Thymus (tissue), 11 donors: ENCODE data around the gene HOXC6. TPM values are rescaled to one million over a fixed set of nuclear protein-coding genes. Genes with fewer than 3 reads are reported as not detected.

ENCODE experiments used
- DNase-seq, 9 donors: peaks; one replicate each; pipeline ENCODE4 v3.0.0-alpha.2; 2013; ENCODE audit warnings: low spot score in 9 of 9, low read depth in 6 of 9, missing footprints in 1 of 9
- H3K27ac ChIP-seq, 2 donors: one replicate each; pipeline ENCODE4 v1.5.1; 2013; ENCODE audit warnings: control low read depth in 1 of 2, low read depth in 1 of 2, low read length in 1 of 2, mild to moderate bottlenecking in 1 of 2, moderate library complexity in 1 of 2
- H3K27me3 ChIP-seq, 2 donors: one replicate each; pipeline ENCODE4 v1.5.1; 2013; ENCODE audit warnings: low read length in 1 of 2; ENCODE audit not compliant: control insufficient read depth in 2 of 2, insufficient read depth in 1 of 2
- H3K36me3 ChIP-seq, 2 donors: one replicate each; pipeline ENCODE4 v1.5.1; 2013; ENCODE audit warnings: low read length in 1 of 2, mild to moderate bottlenecking in 1 of 2, moderate library complexity in 1 of 2; ENCODE audit not compliant: control insufficient read depth in 2 of 2, insufficient read depth in 2 of 2
- H3K4me1 ChIP-seq, 2 donors: one replicate each; pipeline ENCODE4 v1.5.1; 2013; ENCODE audit warnings: low read length in 2 of 2; ENCODE audit not compliant: control insufficient read depth in 2 of 2, insufficient read depth in 2 of 2
- H3K4me3 ChIP-seq, 2 donors: one replicate each; pipeline ENCODE4 v1.5.1; 2013; ENCODE audit warnings: low read length in 2 of 2, control low read depth in 1 of 2, mild to moderate bottlenecking in 1 of 2
- H3K9me3 ChIP-seq, 2 donors: one replicate each; pipeline ENCODE4 v1.5.1; 2013; ENCODE audit warnings: low read length in 1 of 2, mild to moderate bottlenecking in 1 of 2; ENCODE audit not compliant: control insufficient read depth in 2 of 2, insufficient read depth in 1 of 2
- whole genome bisulfite sequencing: extraction: QIAGEN DNeasy Blood & Tissue Kit; methylation state at CpG from one replicate; pipeline ENCODE4 v1.1.7; 2013; 5-methylcytosine and 5-hydroxymethylcytosine counted together
- polyA plus RNA-seq: library from polyadenylated mRNA; stranded (reverse); fragments of 200-250 nt; gene quantifications from one replicate; pipeline ENCODE4 v1.2.3, GENCODE V29; 2013
- total RNA-seq: library from RNA; stranded (reverse); fragments of 120-200 nt; gene quantifications from one replicate; pipeline ENCODE4 v1.2.4, GENCODE V29; 2013
- donor health status: healthy.

Gene HOXC6
- total and polyA plus RNA-seq, 2 donors: 0.14 to 0.43 TPM

- Histone ChIP-seq H3K9me3 (peaks cover 4 to 9% of the 10 kb centered on the region in 2 donors), H3K36me3 (no peaks in the 10 kb centered on the region), H3K4me3 (no peak overlapping the region), H3K4me1 (peaks cover 2 to 4% of the 10 kb centered on the region in 2 donors), H3K27me3 (peaks cover 90 to 100% of the 10 kb centered on the region in 2 donors), H3K27ac (no peak overlapping the region)
- DNase-seq: peak in 1 of 9 donors; percentile 46
- 5% methylated on average over 28 of the region's 28 CpGs for WGBS
Observed at GRCh38 chr12:53989227-53990113, 38.8 kb upstream of the HOXC6 start.

DNA sequence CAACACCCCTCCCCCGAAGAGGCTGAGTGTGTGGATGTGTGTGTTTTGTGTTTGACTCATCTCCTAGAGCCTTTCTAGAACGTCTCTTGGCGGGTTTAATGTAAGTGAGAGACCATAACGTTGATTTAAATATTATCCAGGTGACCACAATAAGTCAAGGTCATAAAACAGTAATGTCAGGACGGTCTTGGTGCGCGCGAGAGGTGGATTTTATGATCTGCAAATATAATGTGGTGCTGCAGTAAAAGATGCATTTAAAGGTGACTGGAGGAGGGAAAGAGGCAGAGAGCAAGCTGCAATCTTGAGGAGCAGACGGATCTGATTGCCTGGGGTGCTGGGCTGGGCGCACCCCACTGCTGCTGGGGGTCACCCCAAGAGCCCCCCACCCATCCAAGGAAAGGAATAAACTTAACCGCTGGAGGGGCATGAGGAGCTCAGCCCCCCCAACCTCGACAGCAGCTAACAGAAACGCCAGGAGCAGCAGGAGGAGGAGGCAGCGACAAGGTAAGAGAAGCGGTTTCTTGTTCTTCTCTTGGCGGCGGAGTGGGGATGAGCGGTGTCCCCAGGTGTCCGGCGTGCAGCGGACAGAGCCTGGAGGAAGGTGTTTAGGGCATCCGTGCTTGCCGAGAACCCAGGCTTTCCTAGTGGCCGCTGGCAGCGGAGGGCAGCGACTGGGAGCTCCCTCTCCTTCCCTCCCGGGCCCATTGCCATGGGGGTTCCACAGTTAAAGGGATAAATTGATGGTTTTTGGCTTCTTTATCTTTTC, 37.7 kb upstream of the HOXC6 start:
- Histone ChIP-seq H3K27me3 (peaks cover 90 to 100% of the 10 kb centered on the region in 2 donors), H3K4me3 (no peak overlapping the region), H3K9me3 (peaks cover 3 to 14% of the 10 kb centered on the region in 2 donors), H3K27ac (no peak overlapping the region), H3K36me3 (no peaks in the 10 kb centered on the region), H3K4me1 (peaks cover 0 to 10% of the 10 kb centered on the region in 2 donors)
- WGBS: 11% methylated on average over 27 of the region's 27 CpGs
- DNase-seq: no peak

- H3K4me1 ChIP-seq: peaks cover 0 to 12% of the 10 kb centered on the region in 2 donors
- peaks cover 89 to 100% of the 10 kb centered on the region in 2 donors for H3K27me3 ChIP-seq
- H3K9me3 ChIP-seq: peaks cover 1 to 14% of the 10 kb centered on the region in 2 donors
- no peak overlapping the region for H3K4me3 ChIP-seq
- no peak overlapping the region for H3K27ac ChIP-seq
- no peak for DNase-seq
- 3% methylated on average over 8 of the region's 8 CpGs for WGBS
- no peaks in the 10 kb centered on the region for H3K36me3 ChIP-seq
Observed at GRCh38 chr12:53991077-53991460, 37.2 kb upstream of the HOXC6 start.

- Histone ChIP-seq H3K4me1 (peaks cover 0 to 16% of the 10 kb centered on the region in 2 donors), H3K4me3 (no peak overlapping the region), H3K36me3 (no peaks in the 10 kb centered on the region), H3K9me3 (peaks cover 1 to 24% of the 10 kb centered on the region in 2 donors), H3K27me3 (peaks cover 88 to 100% of the 10 kb centered on the region in 2 donors), H3K27ac (no peak overlapping the region)
- DNase-seq: no peak
- WGBS: 28% methylated on average over 7 of the region's 7 CpGs
Observed at GRCh38 chr12:53992377-53992889, 35.8 kb upstream of the HOXC6 start.

GRCh38 chr12:53993162-53994008, 34.9 kb upstream of the HOXC6 start:
- Histone ChIP-seq H3K27ac (no peak overlapping the region), H3K4me1 (peaks cover 0 to 16% of the 10 kb centered on the region in 2 donors), H3K9me3 (peaks cover 1 to 24% of the 10 kb centered on the region in 2 donors), H3K4me3 (no peak overlapping the region), H3K36me3 (no peaks in the 10 kb centered on the region), H3K27me3 (peaks cover 87 to 100% of the 10 kb centered on the region in 2 donors)
- DNase-seq: no peak
- WGBS: 32% methylated on average over 18 of the region's 18 CpGs

GRCh38 chr12:53994009-53994263, 34.3 kb upstream of the HOXC6 start:
- DNase-seq: no peak
- 7% methylated on average over 19 of the region's 19 CpGs for WGBS
- no peaks in the 10 kb centered on the region for H3K36me3 ChIP-seq
- no peak overlapping the region for H3K4me3 ChIP-seq
- peaks cover 1 to 24% of the 10 kb centered on the region in 2 donors for H3K9me3 ChIP-seq
- peaks cover 0 to 14% of the 10 kb centered on the region in 2 donors for H3K4me1 ChIP-seq
- peaks cover 86 to 100% of the 10 kb centered on the region in 2 donors for H3K27me3 ChIP-seq
- H3K27ac ChIP-seq: no peak overlapping the region

DNA sequence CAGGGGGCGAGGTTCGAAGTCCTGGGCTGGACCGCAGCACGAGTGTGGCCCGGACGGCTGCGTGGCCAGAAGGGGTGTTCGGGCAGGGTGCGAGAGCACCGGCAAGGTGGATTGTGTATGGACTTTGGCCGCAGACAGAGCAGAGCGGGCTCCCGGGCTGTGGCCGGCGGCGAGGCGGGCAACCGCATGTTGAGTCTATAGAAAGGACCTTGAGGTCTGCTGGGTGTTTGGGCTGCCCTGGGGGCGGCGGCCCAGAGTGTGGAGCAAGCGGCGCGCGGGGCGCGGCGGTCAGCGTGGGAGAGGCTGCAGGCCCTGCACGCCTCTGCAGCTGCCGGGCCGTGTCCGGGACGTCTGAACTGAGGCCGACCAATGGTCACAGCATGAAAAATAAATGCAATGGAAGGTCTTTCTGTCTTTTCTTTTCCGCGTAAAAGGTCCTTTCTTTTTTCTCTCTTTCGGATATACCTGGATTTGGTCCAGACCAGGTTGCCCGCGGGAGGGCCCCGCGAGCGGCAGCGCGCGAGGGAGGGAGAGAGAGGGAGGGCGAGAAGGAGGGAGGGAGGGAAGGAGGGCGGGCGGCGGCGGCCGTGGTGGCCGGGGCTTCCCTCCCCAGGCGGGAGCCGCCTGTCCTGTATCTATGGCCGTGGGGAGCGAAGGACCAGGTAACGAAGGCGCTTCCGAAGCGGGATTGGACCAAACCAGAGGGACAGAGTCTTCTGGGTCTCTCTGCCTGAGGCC, 33.8 kb upstream of the HOXC6 start:
- 7% methylated on average over 60 of the region's 60 CpGs for WGBS
- Histone ChIP-seq H3K27ac (no peak overlapping the region), H3K4me3 (no peak overlapping the region), H3K4me1 (peaks cover 0 to 12% of the 10 kb centered on the region in 2 donors), H3K36me3 (no peaks in the 10 kb centered on the region), H3K27me3 (peaks cover 82 to 100% of the 10 kb centered on the region in 2 donors), H3K9me3 (peaks cover 0 to 24% of the 10 kb centered on the region in 2 donors)
- no peak for DNase-seq

DNA sequence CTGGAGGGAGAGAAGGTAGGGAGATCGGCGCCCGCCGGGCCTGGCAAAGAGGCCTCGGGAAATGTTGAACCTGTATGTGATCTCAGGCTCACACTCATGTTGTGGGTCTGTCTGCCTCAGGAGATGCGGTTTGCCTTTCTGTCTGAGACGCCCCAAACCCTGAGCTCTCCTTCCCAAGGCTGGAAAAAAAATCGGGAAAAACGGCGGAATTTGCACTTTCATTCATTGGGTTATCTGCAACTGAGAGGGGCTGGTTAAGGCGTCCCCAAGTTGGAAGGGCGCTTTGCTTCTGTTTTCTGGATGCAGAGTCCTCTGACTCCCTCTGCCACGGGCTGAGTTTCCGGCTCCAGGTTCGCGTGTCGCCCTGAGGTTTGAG, 33.2 kb upstream of the HOXC6 start:
- H3K4me1 ChIP-seq: peaks cover 0 to 12% of the 10 kb centered on the region in 2 donors
- WGBS: 4% methylated on average over 17 of the region's 17 CpGs
- H3K36me3 ChIP-seq: no peaks in the 10 kb centered on the region
- peaks cover 0 to 24% of the 10 kb centered on the region in 2 donors for H3K9me3 ChIP-seq
- H3K4me3 ChIP-seq: peak overlapping the region in 1 of 2 donors; percentile 44
- no peak for DNase-seq
- no peak overlapping the region for H3K27ac ChIP-seq
- peaks cover 79 to 100% of the 10 kb centered on the region in 2 donors for H3K27me3 ChIP-seq
